ENCODE data around the gene STXBP6. TPM values are rescaled to one million over a fixed set of nuclear protein-coding genes. Genes with fewer than 3 reads are reported as not detected.

Gene STXBP6
- total RNA-seq, 4 donors from 2014 or later, result 7.1 to 16.8 (median 8.9) TPM

GRCh38 chr14:24935796-24936195 is 114.2 kb downstream of the STXBP6 start:
- no peak for DNase-seq
- TF ChIP-seq EP300 (IDR thresholded peaks at IDR 0.05; ENCODE audit: low read depth) (no peak), POLR2A (IDR thresholded peaks at IDR 0.05) (no peak), CTCF (IDR thresholded peaks at IDR 0.05) (no peak), POLR2AphosphoS5 (IDR thresholded peaks at IDR 0.05) (no peak)
- in situ Hi-C loops (cut with MboI; ENCODE audit: low pct_ligation_motif_present in 1 of 4, low pct_unique_long_range_greater_than_20kb in 1 of 4, low sequenced_read_pairs in 3 of 4), result no loop called here

DNA sequence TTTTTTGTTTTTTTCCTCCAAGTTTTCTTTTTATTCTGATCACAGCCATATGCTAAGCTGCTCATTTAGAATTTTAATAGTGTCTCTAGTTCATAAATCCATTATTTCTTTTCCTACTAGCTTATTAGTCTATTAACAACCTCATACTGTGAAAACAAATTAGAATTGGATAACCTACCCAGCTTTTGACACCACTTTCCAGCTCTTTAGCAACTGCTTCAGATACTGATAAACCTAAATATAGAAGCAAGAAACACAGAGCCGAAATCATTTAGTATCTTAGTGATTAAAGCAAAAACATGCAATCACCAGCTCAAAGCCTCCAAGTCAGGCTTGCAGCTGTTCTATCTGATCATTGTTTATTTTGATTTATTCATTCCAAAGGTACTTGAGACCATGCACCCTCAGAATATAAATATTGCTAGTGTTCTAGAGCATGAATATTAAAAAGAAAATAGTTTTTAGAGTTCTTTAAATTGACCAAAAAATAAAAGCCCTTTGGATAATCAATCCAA is 121.5 kb downstream of the STXBP6 start:
- Histone ChIP-seq H3K27ac (no peak overlapping the region), H3K4me1 (peaks cover 0 to 15% (median 5%) of the 10 kb centered on the region in 4 donors), H3K36me3 (no peaks in the 10 kb centered on the region), H3K4me3 (no peak overlapping the region), H3K27me3 (no peaks in the 10 kb centered on the region), H3K9me3 (no peaks in the 10 kb centered on the region)
- TF ChIP-seq POLR2A (IDR thresholded peaks at IDR 0.05) (no peak), CTCF (IDR thresholded peaks at IDR 0.05) (no peak), EP300 (IDR thresholded peaks at IDR 0.05; ENCODE audit: low read depth) (no peak), POLR2AphosphoS5 (IDR thresholded peaks at IDR 0.05) (no peak)
- intact Hi-C loops (cut with DNase I; ENCODE audit: low total_unique reads) (no loop called here), in situ Hi-C loops (cut with MboI; ENCODE audit: low pct_ligation_motif_present in 1 of 4, low pct_unique_long_range_greater_than_20kb in 1 of 4, low sequenced_read_pairs in 3 of 4) (no loop called here)
- DNase-seq, result no peak
- 47 to 73% methylated on average over 1 of the region's 1 CpG for WGBS, 2 donors (ENCODE audit: low coverage in 1 of 2)

More at GRCh38 chr14:24935796-24936195, 114.2 kb downstream of the STXBP6 start:
- Histone ChIP-seq H3K9me3 (no peaks in the 10 kb centered on the region), H3K27ac (no peak overlapping the region), H3K36me3 (no peaks in the 10 kb centered on the region), H3K4me1 (peaks cover 0 to 8% (median 0%) of the 10 kb centered on the region in 4 donors), H3K27me3 (no peaks in the 10 kb centered on the region), H3K4me3 (no peak overlapping the region)
- WGBS, 2 donors (ENCODE audit: low coverage in 1 of 2), result 38 to 45% methylated on average over 1 of the region's 1 CpG
- intact Hi-C loops (cut with DNase I; ENCODE audit: low total_unique reads), result no loop called here

DNA sequence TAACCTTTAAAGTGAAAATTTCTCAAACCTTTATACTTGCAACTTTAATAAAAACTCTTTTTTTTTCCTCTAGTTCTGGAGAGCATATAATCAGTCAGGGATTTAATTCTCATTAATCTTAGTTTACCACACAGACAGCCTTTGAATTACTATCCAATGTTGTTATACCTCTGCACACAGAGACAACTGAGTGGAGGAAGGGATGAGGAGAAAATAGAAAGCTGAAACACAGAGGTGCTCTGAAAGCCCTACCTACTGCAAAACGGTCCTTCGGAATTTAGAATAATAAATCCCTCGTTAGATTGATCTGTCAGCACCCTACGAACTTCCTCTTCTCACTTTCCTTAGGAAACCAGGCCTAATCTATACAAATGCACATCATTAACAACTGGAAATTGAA is 122.1 kb downstream of the STXBP6 start:
- intact Hi-C loops (cut with DNase I; ENCODE audit: low total_unique reads) (no loop called here), in situ Hi-C loops (cut with MboI; ENCODE audit: low pct_ligation_motif_present in 1 of 4, low pct_unique_long_range_greater_than_20kb in 1 of 4, low sequenced_read_pairs in 3 of 4) (no loop called here)
- TF ChIP-seq POLR2A (IDR thresholded peaks at IDR 0.05) (no peak), POLR2AphosphoS5 (IDR thresholded peaks at IDR 0.05) (no peak), EP300 (IDR thresholded peaks at IDR 0.05; ENCODE audit: low read depth) (no peak), CTCF (IDR thresholded peaks at IDR 0.05) (no peak)
- Histone ChIP-seq H3K4me1 (peaks cover 0 to 15% (median 5%) of the 10 kb centered on the region in 4 donors), H3K36me3 (no peaks in the 10 kb centered on the region), H3K27me3 (no peaks in the 10 kb centered on the region), H3K27ac (no peak overlapping the region), H3K9me3 (no peaks in the 10 kb centered on the region), H3K4me3 (no peak overlapping the region)
- WGBS, 2 donors (ENCODE audit: low coverage in 1 of 2), result 20 to 31% methylated on average over 3 to 4 of the region's 4 CpGs
- no peak for DNase-seq

DNA sequence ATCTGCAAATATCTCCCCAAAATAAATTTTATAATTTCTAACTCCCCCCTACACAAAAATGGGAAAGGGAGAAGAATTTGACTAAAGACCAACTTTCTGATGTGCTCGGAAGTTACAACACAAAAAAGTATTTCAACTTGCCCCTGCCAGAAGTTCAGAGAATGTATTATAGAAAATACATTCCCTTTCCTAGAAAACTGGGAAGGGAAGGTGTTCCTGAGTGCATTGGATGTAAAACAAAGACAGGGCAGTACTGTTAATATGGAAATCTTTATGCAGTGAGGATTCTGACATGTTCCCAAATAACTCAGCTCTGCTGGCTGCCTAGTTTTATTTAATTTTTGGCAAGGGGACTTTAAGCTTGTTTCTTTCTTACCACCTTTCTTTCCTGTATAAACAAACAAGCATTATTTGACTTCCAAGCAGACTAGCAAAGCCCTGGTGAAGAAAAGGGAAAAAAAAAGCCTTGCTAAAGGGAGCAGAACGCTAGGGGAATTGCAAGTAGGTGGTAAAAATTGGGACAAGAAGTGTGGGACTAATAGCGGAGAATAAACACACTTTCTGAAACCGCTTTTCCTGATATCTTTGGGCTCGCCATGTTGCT is 124.1 kb downstream of the STXBP6 start:
- peaks cover 0 to 15% (median 5%) of the 10 kb centered on the region in 4 donors for H3K4me1 ChIP-seq
- H3K36me3 ChIP-seq, result no peaks in the 10 kb centered on the region
- H3K4me3 ChIP-seq, result no peak overlapping the region
- in situ Hi-C loops (cut with MboI; ENCODE audit: low pct_ligation_motif_present in 1 of 4, low pct_unique_long_range_greater_than_20kb in 1 of 4, low sequenced_read_pairs in 3 of 4), result no loop called here
- no peak for DNase-seq
- H3K27me3 ChIP-seq, result no peaks in the 10 kb centered on the region
- TF ChIP-seq POLR2AphosphoS5 (IDR thresholded peaks at IDR 0.05) (no peak), CTCF (IDR thresholded peaks at IDR 0.05) (no peak), POLR2A (IDR thresholded peaks at IDR 0.05) (no peak), EP300 (IDR thresholded peaks at IDR 0.05; ENCODE audit: low read depth) (no peak)
- no peaks in the 10 kb centered on the region for H3K9me3 ChIP-seq
- H3K27ac ChIP-seq, result no peak overlapping the region
- 69 to 82% methylated on average over 5 of the region's 5 CpGs for WGBS, 2 donors (ENCODE audit: low coverage in 1 of 2)
- intact Hi-C loops (cut with DNase I; ENCODE audit: low total_unique reads), result no loop called here
